ENCODE results near the gene THBS2. TPM values are rescaled to one million over a fixed set of nuclear protein-coding genes. Genes with fewer than 3 reads are reported as not detected.
"Not testable (repeated sequence)": the region's sequence is repeated elsewhere in the genome, so short reads cannot be mapped to it uniquely, and the experiment has no call there.

Gene THBS2
- total RNA-seq, 3 donors from 2014 or later, result 3.7 to 39.1 (median 4.0) TPM

GRCh38 chr6:169186496-169187169 is 67.0 kb downstream of the THBS2 start:
- no peak for TF ChIP-seq CTCF (IDR thresholded peaks at IDR 0.05)
- Histone ChIP-seq H3K36me3 (ENCODE audit: low read depth) (no peaks in the 10 kb centered on the region), H3K4me1 (ENCODE audit: low read depth) (no peaks in the 10 kb centered on the region), H3K9me3 (no peaks in the 10 kb centered on the region), H3K4me3 (no peak overlapping the region)
- peak; percentile 19 for ATAC-seq
- intact Hi-C loops (cut with DNase I, micrococcal nuclease), result no loop called here
- no peak for DNase-seq

GRCh38 chr6:169185692-169186485 is 67.8 kb downstream of the THBS2 start:
- no peak for DNase-seq
- no peaks in the 10 kb centered on the region for H3K9me3 ChIP-seq
- H3K36me3 ChIP-seq (ENCODE audit: low read depth), result no peaks in the 10 kb centered on the region
- H3K4me1 ChIP-seq (ENCODE audit: low read depth), result no peaks in the 10 kb centered on the region
- intact Hi-C loops (cut with DNase I, micrococcal nuclease), result no loop called here
- TF ChIP-seq CTCF (IDR thresholded peaks at IDR 0.05), result no peak
- ATAC-seq, result no peak
- no peak overlapping the region for H3K4me3 ChIP-seq

GRCh38 chr6:169185011-169185521 is 68.6 kb downstream of the THBS2 start:
- H3K4me3 ChIP-seq, result no peak overlapping the region
- TF ChIP-seq CTCF (IDR thresholded peaks at IDR 0.05), result no peak
- H3K9me3 ChIP-seq, result no peaks in the 10 kb centered on the region
- H3K4me1 ChIP-seq (ENCODE audit: low read depth), result no peaks in the 10 kb centered on the region
- intact Hi-C loops (cut with DNase I, micrococcal nuclease), result no loop called here
- H3K36me3 ChIP-seq (ENCODE audit: low read depth), result no peaks in the 10 kb centered on the region
- no peak for ATAC-seq
- no peak for DNase-seq

- Histone ChIP-seq H3K9me3 (no peaks in the 10 kb centered on the region), H3K36me3 (ENCODE audit: low read depth) (no peaks in the 10 kb centered on the region), H3K4me1 (ENCODE audit: low read depth) (no peaks in the 10 kb centered on the region), H3K4me3 (no peak overlapping the region)
- DNase-seq (no peak), ATAC-seq (no peak)
- intact Hi-C loops (cut with DNase I, micrococcal nuclease), result no loop called here
- TF ChIP-seq CTCF (IDR thresholded peaks at IDR 0.05), result no peak
Measured at GRCh38 chr6:169184419-169184818, 69.2 kb downstream of the THBS2 start.

GRCh38 chr6:169183233-169183632 is 70.4 kb downstream of the THBS2 start:
- H3K4me1 ChIP-seq (ENCODE audit: low read depth), result no peaks in the 10 kb centered on the region
- no peaks in the 10 kb centered on the region for H3K9me3 ChIP-seq
- no peak overlapping the region for H3K4me3 ChIP-seq
- DNase-seq (no peak), ATAC-seq (no peak)
- intact Hi-C loops (cut with DNase I, micrococcal nuclease), result no loop called here
- H3K36me3 ChIP-seq (ENCODE audit: low read depth), result no peaks in the 10 kb centered on the region
- TF ChIP-seq CTCF (IDR thresholded peaks at IDR 0.05), result no peak

GRCh38 chr6:169179831-169180230 is 73.8 kb downstream of the THBS2 start:
- DNase-seq; intact Hi-C loops (cut with DNase I, micrococcal nuclease); H3K4me3 ChIP-seq; H3K4me1 ChIP-seq (ENCODE audit: low read depth); H3K9me3 ChIP-seq; ATAC-seq; H3K36me3 ChIP-seq (ENCODE audit: low read depth): not testable (repeated sequence)

All from mucosa of descending colon (tissue), 3 donors.